ENCODE measurements around the gene DPYSL5. TPM values are rescaled to one million over a fixed set of nuclear protein-coding genes. Genes with fewer than 3 reads are reported as not detected.
"Not testable (repeated sequence)": the region's sequence is repeated elsewhere in the genome, so short reads cannot be mapped to it uniquely, and the experiment has no call there.

The DPYSL5 gene
- total RNA-seq = not detected in 2 replicates

- no peak for DNase-seq (ENCODE audit: extremely low read depth, low read depth, low spot score)
Observed at GRCh38 chr2:26847655-26848335, at the start of gene DPYSL5. Gene DPYSL5, plus strand, starts transcription at chr2:26848132. Its CDS starts 50,368 bp downstream, at chr2:26898500.

- no peak for DNase-seq (ENCODE audit: extremely low read depth, low read depth, low spot score)
Observed at GRCh38 chr2:26801328-26801727, 46.6 kb upstream of the DPYSL5 start.

DNA sequence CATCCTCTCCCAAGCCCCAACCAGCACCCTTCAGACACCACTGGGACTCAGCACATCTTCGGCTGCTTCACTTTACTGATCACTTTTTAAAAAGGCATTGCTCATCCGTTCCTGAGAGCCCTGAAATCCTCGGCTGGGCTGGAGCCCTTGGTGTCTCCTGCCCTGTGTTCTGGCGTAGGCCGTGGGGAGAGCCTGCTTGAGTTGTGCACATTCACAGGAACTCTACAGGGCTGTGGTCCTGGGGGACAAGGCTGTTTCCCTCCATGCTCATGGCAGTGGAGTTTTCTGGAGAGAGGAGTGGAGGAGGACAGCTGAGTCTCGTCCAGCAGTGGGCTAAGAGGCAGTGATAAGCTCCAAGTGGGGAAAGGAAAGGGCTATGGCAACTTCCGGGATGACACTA, 46.1 kb upstream of the DPYSL5 start:
- DNase-seq (ENCODE audit: extremely low read depth, low read depth, low spot score) = no peak

DNA sequence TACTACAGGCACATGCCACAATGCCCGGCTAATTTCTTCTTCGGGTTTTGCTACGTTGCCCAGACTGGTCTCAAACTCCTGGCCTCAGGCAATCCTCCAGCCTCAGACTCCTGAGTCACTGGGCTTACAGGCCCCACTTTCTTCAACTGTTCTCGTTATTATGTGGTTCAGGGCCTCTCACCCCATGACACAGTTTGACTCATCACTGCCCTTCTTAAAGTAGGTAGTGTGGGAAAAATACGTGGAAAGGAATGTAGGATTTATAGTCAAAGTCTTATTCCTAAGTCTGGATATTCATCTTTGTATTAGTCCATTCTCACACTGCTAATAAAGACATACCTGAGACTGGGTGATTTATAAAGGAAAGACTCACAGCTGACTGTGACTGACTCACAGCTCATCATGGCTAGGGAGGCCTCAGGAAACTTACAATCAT, 42.7 kb upstream of the DPYSL5 start:
- no peak for DNase-seq (ENCODE audit: extremely low read depth, low read depth, low spot score)

DNA sequence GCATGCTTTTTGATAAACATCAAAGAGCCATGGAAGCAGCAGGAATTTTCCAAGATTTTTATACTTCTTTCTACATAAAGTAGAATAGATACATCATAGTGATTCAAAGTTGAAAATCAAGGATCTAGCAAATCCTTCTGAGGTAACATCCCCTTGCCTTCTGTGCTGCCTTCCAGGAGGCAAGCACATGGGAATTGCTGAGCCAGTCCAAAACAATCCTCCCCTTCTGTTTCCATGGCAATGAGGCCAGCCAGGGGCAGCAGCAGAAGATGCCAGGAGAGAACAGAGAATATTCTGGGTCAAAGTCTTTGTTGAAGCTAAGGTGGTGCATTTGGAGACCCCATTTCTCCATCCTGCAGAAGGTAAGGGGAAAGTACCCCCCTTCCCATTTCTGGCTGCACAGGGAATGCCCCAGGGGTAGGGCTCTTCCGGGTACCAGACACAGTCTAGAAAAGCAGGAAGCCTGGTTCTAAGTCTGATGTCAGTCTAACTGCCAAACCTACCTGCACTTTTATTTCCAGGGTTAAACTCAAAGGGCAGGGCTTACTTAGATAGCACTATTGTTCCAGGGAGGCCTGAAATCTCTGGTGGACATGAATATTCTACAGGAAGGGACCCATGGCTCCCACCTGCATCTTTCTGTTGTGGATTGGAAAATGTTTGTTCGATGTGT, 40.0 kb upstream of the DPYSL5 start:
- DNase-seq (ENCODE audit: extremely low read depth, low read depth, low spot score) = no peak

GRCh38 chr2:26809211-26809610, 38.7 kb upstream of the DPYSL5 start:
- no peak for DNase-seq (ENCODE audit: extremely low read depth, low read depth, low spot score)

DNA sequence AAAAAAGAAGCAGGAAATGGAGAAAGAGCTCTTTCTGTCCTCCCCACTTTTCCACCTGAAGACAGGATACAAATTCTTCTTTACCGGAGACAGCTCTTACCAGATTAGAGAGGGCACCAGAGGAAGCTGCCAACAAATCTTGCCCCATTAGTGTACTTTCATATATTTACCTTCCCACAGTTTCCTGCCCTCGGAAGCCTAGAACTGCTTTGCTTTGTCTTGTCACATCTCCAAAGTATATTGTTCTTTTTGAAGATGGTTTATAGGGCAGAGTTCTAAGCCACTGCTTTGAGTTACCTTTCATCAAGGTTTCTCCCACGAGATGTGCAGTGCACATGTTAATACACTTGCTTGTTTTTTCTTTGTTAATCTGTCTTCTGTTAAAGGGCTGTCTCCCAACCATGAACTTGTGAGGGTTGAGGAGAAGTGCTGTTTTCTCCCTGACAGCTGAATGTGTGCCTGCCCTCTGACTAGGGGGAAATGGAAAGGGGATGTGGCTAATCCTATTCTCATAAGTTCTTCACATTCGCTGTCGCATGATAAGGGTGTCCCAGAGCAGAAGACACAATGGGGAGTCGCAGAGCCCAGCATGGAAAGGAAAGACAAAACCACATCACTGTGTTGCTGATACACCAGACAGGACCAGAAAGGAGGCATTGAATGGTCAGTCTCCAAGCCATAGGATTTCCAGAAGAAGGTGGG, 37.9 kb upstream of the DPYSL5 start:
- DNase-seq (ENCODE audit: extremely low read depth, low read depth, low spot score) = no peak

- no peak for DNase-seq (ENCODE audit: extremely low read depth, low read depth, low spot score)
Observed at GRCh38 chr2:26811261-26811660, 36.7 kb upstream of the DPYSL5 start.

GRCh38 chr2:26811791-26812694, 35.9 kb upstream of the DPYSL5 start:
- no peak for DNase-seq (ENCODE audit: extremely low read depth, low read depth, low spot score)

DNA sequence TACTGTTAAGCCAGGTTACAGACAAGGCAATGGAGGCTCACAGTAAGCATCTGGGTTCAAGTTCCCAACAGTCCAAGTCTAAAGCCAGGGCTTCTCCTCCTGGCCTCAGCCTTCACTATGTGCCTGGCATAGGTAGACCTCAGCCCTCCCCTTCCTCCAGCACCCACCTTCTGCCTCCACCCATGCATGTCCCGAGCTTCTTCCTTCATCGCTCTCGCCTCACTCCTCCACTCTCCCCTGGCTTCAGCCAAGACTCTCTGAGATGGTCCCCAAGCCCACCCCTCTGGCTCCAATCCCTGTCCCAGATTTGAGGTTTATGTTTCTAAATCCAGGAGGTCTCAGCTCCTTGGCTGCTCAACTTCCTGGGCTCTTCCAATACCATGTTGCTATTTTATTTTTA, 35.2 kb upstream of the DPYSL5 start:
- DNase-seq (ENCODE audit: extremely low read depth, low read depth, low spot score) = no peak

DNA sequence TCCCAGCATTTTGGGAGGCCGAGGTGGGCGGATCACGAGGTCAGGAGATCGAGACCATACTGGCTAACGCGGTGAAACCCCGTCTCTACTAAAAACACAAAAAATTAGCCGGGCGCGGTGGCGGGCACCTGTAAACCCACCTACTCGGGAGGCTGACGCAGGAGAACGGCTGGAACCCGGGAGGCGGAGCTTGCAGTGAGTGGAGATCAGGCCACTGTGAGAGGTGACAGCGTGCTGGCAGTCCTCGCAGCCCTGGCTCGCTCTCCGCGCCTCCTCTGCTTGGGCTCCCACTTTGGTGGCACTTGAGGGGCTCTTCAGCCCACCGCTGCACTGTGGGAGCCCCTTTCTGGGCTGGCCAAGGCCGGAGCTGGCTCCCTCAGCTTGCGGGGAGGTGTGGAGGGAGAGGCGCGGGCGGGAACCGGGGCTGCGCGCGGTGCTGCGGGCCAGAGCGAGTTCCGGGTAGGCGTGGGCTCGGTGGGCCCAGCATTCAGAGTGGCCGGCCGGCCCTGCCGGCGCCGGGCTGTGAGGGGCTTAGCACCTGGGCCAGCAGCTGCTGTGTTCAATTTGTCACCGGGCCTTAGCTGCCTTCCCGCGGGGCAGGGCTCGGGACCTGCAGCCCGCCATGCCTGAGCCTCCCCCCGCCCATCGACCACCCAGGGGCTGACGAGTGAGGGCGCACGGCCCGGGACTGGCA, 33.7 kb upstream of the DPYSL5 start:
- not testable (repeated sequence) for DNase-seq (ENCODE audit: extremely low read depth, low read depth, low spot score)

DNA sequence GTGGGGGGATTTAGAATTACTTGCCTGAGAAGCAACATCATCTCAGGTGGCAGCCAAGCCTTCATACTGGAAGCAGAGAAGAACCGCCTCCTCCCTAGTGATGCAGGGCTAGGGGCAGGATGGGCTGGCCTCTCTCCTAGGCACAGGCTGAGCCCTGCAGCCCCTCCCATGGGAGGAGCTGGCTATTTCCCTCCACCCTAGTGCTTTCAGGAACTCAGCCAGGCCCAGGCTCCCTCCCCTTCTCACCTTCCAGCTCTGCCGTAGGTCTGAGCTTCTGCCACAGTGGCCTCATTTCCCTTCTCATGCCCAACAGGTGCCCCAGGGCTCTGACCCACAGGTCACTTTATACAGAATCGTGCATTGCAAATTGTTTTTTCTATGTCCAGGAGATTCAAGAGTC, 31.0 kb upstream of the DPYSL5 start:
- DNase-seq (ENCODE audit: extremely low read depth, low read depth, low spot score) = no peak

GRCh38 chr2:26818255-26818654, 29.7 kb upstream of the DPYSL5 start:
- no peak for DNase-seq (ENCODE audit: extremely low read depth, low read depth, low spot score)

DNA sequence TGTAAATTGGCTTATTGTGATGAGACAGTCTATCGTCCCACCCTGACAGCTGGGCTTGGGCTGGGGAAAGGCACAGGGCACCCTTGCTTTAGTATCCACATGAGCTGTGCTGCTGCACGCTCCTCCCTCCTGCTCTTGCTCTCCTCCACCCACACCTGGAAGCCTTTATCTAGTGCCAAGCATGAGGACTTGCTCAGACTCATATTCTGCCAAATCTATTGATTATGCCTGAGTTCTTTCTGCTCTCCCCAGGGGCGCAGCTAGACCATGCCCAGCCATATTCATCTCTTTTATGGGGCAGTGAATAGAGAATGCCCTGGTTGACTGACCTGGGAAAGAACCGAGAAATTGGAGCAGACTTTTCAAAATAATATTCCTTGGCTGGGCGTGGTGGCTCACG, 29.0 kb upstream of the DPYSL5 start:
- DNase-seq (ENCODE audit: extremely low read depth, low read depth, low spot score) = no peak

DNA sequence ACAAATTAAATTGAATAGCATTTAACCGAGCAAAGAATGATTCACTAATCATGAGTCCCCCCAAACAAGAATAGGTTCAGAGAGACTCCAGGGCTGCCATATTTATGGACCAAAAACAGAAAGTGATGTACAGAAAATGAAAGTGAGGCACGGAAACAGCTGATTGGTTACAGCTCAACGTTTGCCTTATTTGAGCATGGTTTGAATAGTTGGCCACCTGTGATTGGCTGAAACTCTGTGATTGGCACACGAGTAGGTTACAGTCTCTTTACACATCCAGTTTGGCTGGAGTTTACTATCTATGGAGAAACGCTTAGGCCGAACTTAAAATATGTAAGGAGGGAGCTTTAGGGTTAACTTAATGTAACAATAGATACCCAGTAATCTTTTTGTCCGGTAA, 27.0 kb upstream of the DPYSL5 start:
- DNase-seq (ENCODE audit: extremely low read depth, low read depth, low spot score) = no peak

DNA sequence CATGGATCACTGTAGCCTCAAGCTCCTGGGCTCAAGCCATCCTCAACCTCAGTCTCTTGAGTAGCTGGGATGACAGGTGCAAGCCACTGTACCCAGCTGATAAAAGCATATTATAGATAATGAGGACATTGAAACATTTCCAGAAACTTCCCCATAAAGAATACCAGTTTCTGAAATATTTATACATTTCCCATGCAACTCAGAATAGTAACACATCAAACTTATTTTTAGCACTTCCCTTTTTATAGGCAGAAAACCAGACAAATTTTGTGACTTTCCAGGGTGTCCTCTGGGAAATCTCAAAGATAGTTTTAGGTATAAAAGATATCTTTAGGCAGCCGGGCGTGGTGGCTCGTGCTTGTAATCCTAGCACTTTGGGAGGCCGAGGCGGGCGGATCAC, 25.1 kb upstream of the DPYSL5 start:
- no peak for DNase-seq (ENCODE audit: extremely low read depth, low read depth, low spot score)

- no peak for DNase-seq (ENCODE audit: extremely low read depth, low read depth, low spot score)
Observed at GRCh38 chr2:26838121-26838906, 9.6 kb upstream of the DPYSL5 start.

- DNase-seq (ENCODE audit: extremely low read depth, low read depth, low spot score) = no peak
Observed at GRCh38 chr2:26840937-26841610, 6.9 kb upstream of the DPYSL5 start.

GRCh38 chr2:26843041-26843440, 4.9 kb upstream of the DPYSL5 start:
- DNase-seq (ENCODE audit: extremely low read depth, low read depth, low spot score) = no peak

Measured in glomerular endothelial cell (primary cell).